ENCODE results near the gene FBP2.

DNA sequence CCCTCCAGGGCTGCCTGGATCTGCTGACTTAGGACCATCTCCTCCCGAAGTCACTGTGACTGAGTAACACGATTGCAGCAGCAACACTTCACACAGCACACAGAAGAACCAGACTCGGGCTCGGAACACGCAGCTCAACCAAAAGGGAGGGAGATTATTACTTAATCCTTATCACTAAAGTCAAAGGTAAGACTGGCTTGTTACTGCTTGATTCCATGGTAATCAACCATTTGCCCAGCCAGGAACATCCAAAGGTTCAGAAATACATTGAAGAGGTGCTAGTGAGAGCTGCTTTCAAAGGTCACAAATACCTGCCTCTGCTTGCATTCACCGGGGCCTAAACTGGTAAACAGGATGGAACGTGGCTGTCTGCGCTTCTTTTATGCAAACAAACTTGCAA, 38.0 kb upstream of the FBP2 start:
- no peak for TF ChIP-seq POLR2A (IDR thresholded peaks at IDR 0.05; ENCODE audit: low read depth)
- TF ChIP-seq, protein P1, sequence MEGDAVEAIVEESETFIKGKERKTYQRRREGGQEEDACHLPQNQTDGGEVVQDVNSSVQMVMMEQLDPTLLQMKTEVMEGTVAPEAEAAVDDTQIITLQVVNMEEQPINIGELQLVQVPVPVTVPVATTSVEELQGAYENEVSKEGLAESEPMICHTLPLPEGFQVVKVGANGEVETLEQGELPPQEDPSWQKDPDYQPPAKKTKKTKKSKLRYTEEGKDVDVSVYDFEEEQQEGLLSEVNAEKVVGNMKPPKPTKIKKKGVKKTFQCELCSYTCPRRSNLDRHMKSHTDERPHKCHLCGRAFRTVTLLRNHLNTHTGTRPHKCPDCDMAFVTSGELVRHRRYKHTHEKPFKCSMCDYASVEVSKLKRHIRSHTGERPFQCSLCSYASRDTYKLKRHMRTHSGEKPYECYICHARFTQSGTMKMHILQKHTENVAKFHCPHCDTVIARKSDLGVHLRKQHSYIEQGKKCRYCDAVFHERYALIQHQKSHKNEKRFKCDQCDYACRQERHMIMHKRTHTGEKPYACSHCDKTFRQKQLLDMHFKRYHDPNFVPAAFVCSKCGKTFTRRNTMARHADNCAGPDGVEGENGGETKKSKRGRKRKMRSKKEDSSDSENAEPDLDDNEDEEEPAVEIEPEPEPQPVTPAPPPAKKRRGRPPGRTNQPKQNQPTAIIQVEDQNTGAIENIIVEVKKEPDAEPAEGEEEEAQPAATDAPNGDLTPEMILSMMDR (IDR thresholded peaks at IDR 0.05): no peak

All from esophagus muscularis mucosa (tissue), 3 donors.